NCI-H1930 (cell line): ENCODE data around the gene SORBS1.

Experiments
- DNase-seq, 2 experiments: peaks; one replicate each; lab custom pipeline; 2025; lab: John Stamatoyannopoulos, UW

The SORBS1 gene

DNA sequence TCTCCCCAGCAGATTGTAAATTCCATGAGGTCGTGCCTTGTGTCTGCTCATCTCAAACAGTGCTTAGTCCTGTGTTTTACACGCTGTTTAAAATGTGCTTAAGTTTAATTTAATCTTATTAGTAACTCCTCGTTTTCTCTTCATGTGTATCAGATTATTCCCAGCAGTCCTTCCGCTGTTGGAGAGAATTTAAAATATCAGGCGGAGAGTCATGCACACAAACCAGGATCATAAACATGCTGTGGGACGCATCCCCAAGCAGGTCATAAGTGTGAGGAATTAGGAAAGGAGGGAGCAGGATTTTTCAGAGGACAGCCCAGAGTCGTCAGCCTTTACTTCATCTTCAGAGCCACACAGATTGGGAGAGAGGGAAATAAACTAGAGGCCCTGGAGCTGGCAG lies 4.2 kb upstream of the SORBS1 start:
- DNase-seq: no peak

DNA sequence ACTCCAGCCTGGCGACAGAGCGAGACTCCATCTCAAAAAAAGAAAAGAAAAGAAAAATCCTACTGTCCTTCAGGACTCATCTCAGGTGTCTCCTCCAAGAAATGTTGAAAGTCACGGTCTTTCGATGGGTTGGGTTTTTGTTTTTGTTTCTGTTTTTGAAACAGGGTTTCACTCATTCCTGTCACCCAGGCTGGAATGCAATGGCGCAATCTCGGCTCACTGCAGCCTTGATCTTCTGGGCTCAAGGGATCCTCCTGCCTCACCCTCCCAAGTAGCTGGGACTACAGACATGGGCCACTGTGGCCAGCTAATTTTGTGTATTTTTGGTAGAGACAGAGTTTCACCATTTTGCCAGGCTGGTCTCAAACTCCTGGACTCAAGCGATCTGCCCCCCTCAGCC lies 3.1 kb upstream of the SORBS1 start:
- DNase-seq: no peak

DNA sequence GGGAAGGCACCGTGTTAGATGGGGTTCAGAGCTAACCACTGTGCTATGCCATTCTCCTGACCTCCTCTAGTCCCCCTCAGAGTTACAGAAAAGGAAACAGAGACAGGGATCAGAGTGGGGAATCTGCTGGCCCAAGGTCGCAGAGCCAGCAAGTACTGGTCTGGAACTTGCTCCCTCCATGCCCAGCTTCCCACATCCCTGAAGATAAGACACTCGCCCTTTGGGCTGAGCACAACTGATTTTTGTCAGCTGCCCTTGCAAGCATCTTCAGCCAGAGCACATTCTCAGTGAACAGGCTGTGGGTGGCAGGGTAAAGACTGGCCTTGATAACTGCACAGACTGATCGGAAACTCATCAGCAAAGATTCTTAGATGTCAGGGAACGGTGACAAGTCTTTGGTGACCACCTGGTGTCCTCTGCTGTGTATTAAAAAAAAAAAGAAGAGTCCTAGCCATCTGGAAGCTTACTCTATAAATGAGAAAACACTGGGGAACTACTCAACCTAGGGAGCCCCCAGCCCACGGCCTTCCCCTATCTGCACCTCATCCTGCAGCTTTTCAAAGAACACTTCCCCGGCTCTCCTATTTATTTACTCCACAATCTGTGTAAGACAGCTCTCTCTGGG lies 1.3 kb upstream of the SORBS1 start:
- no peak for DNase-seq

DNA sequence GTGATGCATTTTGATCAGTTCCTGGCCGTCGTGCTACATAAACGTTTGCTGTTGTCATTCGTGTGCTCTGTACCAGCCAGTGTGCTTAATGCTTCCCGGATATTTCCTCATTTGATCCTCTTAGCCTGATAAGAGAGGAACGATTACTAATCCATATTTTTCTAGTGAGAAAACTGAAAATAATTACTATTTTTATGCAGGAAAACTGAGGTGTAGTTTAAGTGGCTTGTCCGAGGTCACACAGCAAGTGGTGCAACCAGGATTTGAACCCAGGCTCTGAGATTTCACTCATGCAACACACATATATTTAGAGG lies 650 bp upstream of the SORBS1 start:
- DNase-seq: no peak

DNA sequence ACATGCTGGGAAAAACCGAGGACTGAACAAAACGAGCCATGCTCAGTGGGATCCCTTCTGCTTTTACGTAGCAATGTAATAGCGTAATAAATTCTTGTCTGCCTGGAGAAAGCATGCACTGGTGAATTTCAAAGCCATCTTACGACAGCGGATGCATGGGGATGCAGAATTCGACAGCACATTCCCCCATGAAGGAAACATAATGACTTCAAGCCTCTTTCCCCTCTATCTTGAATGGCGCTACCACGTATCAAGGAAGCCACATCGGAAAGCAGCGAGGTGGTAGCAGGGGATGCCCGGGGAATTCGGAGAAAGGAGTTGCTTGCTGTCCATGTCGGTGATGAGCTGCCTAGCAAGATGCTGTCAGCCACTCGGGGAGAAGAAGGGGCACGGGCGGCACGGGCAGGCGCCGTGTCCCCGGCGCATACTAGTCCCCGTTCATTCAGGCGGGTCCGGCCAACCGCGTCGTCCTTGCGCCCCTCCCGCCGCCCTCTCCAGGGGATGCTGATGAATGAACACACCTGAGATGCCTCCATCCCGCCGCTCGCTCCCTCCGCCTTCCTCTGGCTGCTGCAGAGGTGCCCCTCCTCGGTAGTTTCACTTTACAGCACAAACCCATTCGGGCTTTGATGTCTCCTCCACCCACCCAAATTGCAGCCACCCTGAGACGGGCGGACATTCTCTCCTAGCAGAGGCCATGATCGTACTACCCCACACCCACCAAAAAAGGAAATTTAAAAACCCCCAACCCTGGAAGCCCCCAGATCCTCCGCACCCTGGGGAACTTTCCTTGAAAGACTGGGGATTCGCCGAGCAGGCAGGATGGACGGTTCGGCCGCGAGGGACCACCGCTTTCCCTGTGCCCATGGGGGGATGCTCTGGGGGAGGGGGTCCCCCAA lies 644 bp downstream of the SORBS1 start:
- peak; percentile 4 to 6 for DNase-seq

DNA sequence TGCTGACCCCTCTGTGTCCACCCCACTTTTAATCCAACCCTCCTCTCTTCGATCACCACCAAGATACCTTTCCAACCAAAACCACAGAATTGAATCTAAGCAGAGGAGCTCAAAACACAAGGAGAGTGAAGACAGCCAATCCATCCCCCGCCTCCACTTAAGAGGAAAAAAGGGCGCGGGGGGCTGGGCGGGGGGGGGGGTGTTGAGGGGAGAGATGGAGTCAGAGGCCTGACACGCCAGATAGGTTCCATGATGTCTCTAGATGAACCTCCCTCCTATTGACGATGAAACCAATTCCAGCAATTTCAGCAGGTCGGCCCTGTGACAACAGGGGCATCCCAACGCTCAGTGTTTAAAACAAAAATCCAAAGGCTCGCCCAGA lies 1.3 kb downstream of the SORBS1 start:
- no peak for DNase-seq

DNA sequence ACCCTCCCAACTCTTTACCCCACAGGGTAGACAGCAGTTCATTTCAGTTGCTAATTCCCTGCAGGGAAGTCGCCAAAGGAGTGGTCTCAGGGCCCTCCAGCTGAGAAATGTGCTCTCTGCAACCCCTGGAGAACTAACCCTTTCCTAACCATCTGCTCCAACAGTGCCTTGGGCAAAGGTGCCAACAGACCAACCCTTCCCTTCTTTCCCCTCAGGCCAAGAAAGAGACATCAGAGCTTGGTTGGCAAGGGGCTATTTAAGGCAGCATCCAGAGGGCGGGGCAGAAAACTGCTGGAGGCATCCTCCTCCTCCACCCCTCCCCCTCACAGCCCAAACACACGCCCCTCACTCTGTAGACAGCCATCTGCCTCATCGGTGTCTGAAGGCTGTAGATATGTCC lies 1.7 kb downstream of the SORBS1 start:
- no peak for DNase-seq

DNA sequence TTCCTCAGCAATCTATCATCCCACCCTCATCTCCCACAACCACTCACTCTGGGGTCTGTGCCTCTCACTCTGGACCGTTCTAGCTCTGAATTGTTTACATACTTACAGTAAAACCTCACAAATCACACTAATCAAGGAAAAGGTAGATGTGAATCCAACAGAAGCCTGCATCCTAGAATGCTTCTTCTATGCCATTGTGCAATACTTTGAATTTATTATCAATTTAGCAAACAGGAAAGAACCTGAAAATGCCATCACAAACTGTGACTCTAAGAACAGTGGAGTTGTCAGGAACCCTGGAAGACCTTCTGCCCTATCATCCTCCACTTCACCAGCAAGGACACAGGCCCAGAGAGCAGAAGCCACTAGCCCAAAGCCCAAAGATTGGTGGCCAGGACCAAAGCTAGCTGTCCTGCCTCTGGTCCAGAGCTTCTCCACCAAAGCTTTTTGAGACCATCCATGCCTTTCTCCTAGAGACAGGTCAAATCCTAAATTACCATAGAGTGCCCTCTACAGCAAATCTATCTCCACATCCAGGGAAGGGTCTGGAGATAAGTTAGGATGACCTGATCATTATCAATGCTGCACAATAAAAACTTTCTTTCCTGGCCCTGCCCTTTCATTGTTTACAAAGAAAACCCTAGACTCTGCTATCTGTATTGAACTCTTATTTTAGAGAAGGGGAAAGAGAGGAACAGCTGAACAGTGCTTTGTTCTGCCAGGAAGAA lies 2.4 kb downstream of the SORBS1 start:
- no peak for DNase-seq

DNA sequence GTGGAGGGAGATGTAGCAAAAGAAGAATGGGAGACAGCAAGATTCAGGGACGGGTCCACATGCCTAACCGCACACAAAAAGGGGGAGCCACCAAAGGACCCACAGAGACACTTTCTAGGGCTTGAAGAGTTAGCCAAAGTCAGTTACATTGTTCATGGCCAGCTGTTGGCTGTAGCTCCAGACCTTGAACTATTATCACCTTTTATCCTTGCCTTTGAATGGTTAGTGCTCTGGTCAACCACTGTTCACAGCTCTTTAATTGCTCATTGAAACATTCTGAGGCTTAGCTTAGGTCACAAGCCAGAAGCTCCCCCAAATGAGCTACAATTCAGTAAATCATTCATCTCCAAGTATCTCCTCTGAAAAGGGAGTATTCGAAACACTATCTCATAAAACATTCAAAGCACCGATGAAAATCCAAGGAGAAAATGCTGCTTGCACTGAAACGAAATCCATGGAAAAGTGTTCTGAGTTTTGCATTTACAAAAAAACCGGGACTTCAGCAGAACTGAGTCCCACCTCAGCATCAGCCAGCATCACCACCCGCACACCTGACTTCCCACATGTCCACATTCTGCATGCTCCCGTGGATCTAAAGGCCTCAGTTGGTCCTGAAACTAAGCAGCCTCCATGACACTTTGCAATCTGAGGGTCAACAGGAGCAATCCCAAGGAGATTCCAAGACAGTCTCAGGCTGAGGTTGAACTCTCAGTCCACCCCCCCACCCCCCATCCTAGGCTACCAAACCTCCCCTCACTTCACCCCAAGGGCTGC lies 4.0 kb downstream of the SORBS1 start:
- no peak for DNase-seq

DNA sequence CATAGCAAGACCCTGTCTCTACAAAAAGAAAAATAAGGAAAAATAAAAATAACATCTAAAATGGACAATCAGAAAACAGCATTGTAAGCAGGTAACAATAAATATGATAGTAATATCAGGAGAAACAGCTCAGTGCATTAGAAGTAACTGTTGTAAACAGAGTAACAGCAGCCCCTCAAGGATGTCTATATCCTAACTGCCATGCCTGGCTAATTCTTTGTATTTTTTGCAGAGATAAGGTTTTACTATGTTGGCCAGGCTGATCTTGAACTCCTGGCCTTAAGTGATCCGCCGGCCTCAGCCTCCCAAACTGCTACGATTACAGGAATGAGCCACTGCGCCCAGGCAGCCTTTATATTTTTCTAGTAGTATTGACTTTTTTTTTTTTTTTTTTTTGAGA lies 7.5 kb downstream of the SORBS1 start:
- DNase-seq: no peak

DNA sequence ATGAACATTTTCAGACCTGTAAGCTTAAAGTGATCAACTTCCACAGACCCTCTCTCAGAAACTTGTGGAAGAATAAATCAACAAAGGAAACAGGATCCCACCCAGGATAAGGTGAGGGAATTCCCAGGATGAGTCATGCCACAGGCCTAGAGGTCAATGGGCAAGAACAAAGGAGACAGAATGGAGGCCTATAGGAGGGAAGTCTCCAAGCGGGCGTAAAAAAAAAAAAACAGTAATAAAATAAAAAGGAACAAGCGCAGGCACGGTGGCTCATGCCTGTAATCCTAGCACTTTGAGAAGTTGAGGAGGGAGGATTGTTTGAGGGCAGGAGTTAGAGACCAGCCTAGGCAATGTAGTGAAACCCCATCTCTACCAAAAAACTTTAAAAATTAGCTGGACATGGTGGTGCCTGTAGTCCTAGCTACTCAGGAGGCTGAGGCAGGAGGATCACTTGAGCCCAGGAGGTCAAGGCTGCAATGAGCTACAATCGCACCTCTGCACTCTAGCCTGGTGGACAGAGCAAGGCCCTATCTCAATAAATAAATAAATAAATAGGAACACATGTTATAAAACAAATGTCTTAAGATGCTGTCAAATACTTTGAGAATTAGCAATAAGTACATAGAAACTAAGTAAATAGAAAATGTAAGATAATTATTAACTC lies 8.4 kb downstream of the SORBS1 start:
- DNase-seq: no peak

DNA sequence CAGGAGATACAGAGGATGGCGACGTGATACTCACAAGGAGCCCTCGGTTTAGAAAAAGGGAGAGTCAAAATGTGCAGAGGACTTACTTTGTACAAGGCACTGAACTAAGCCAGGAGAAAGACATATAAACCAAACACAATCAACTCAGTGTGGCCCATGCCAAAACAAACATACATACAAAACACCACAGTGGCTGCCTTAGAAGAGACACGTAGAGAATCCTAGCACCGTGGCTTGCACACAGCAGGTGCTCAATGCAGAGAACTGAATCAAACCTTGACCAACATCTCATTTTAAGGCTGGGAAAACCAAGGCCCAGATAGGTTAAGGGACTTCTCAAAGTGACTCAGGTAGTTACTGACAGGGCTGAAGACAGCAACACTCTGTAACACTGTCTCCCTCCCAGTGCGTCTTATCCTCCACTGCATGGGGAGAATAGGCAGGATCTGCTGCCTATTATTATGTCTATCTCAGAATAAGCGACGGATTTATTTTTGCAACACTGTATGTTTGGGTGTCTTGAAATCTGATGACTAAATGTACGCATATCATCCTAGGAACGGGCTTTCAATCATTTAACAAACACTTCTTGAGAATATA lies 11.0 kb downstream of the SORBS1 start:
- DNase-seq: no peak

DNA sequence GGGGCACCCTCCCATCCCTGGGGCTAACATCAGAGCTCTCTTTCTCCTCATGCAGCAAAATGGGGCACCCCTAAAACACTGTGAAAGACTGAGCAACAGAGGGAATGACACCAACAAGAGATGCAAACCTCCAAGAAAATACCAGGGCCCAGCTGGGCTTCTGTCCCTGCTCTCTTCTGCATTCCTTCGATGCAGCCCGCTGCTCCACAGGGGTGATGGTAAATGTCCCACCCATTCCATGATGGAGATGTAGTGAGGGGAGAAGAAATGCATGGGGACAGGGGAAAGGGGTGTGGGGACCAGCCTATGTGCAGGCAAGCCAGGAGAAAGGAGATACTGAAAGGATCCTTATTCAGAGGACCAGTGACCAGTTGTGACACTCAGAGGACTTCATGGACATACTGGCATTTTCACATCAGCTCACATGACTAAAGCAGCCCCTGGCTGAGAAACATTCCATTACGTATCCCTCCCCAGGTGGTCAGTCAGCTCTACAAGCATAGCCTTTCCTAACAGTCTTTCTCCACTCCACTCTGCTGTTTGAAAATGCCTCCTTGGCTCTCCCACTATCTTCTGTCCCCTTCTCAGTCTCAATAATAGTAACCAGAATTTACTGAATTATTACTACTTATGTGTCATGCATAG lies 13.3 kb downstream of the SORBS1 start:
- DNase-seq: no peak

DNA sequence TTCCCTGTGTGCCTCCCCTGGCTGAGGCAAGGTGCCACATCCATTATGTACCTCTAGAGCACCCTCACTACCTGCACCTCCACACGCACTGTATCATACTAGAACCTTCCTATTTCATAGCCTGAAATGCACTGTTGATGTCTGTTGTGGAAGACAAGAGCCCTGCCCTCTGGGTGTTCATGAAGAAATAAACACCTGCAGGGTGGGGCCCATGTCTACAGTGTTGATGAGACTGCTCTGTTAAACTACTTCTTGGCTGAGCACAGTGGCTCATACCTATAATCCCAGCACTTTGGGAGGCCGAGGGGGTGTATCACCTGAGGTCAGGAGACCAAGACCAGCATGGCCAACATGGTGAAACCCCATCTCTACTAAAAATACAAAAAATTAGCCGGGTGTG lies 14.0 kb downstream of the SORBS1 start:
- no peak for DNase-seq

DNA sequence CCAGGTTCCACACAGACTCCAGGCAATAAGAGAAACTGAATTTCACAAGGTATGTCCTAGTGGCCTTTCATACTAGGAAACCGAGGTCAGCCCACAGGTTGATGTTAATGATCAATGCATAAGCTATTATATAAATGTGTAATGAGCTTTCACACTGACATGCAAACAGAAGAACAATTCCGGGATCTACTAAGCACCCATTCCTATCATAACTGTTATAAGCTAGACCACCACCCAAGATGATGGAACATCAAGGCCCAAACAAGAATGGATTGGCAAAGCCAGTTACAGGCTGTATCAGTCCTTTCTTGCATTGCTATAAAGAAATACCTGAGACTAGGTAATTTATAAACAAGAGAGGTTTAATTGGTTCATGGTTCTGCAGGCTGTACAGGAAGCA lies 15.2 kb downstream of the SORBS1 start:
- DNase-seq: no peak

DNA sequence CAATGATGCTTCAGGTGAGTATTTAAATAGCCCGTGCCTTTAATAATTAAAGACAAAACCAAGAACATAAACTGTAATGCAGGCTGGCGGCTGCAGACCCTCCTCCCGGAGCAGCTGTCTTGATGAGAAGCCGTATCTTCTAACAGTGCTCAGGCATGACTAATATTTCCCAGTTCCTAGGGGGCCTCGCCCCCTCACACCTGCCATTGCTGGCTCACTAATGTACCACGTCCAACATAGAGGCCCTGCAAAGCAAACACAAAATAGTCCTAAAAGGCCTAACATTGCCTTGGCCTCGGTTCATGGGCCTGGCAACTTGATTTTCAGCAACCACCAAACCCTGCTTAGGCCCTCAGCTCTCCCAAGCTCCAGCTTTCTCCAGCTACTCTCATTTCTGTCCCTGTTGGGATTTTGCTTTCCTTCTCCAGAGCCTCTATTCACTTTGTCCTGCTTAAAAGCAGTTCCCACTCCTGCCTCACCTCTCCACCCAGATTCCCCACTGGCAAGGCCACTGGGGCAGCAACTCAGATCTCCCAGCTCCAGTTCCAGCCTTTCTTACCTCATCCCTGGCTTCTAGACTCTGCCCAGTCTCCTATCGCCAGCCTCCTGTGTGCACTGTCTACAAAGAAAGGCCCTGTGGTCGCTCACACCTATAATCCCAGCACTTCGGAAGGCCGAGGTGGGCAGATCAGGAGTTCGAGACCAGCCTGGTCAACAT lies 16.2 kb downstream of the SORBS1 start:
- DNase-seq: no peak

DNA sequence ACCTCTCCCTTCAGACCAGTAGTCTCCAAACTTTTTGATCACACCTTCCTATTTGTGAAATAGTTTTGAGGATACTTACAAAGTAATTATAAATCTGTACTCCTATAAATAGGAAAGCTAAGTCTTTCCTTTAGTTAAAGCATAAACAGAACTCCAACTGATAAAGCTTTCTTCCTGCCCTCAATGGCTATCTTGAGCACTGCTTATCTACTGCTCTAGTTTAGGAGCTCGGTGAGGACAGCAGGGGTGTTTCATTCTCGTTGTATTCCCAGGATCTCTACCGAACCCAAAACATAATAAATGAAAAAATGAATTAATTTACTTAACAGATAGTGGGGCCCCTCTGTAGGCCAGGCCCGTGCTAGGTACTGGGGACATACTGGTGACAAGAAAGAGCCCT lies 17.7 kb downstream of the SORBS1 start:
- no peak for DNase-seq

DNA sequence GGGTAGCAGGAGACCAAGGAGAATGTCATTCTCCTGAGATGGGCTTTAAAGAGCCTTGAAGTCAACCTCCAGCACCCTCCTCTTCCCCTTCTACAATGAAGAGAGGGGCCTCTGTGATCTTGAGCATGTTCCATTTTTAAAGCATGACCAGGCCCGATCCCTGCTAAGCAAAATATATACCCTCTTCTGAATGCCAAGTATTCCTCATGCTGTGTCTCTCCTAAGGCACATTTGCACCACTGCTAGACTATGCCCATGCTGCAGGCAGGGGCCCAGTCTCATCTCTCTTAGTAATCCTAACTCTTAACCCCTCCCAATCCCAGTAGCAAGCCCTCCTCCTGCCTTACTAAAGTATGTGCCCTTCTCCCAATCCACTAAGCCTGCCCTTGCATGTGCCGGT lies 18.4 kb downstream of the SORBS1 start:
- DNase-seq: no peak

DNA sequence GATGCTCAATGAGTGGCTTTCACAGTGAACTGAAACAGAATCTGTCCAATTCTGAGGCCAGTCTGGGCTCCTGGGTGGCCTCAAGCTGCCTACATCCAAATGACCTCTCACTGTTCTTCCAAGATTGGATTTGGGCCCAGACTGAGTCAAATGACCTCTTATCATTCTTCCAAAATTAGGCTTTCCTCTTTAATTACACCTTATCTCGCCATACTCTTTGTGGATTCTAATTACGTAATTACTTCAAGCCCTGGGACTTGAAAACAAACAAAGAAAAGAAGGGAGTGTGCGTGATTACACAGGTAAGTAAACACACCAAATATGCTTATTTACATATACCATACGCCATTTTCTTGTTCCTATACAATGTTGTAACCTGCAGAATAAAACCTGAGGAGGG lies 18.8 kb downstream of the SORBS1 start:
- DNase-seq: no peak

DNA sequence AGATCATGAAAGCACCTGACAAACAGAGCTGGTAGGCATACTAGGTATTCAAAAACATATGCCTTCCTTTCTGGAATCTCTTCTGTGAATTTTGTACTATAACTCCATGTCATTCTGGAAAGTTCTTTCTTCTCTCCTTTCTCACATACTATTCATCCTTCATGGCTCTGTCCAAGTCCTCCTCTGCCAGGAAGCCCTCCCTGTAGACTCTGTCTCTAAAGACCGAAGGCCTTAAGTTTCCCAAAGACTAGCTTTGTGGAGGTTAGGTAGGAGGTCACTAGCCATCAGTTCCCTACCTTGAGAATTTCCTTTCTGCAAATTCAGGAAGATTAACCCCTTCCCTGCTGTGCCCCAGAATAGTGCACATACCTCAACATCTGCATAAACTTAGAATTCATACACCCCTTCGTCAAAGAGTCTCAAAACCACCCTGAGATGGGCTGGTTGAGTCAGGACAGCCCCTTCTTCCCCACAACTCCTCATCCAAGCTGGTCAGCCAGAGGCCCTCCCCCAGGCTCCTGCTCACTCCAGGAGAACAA lies 20.6 kb downstream of the SORBS1 start:
- DNase-seq: no peak
